Kidney epithelial cell (primary cell): ENCODE results near the gene DIP2C. TPM values are rescaled to one million over a fixed set of nuclear protein-coding genes. Genes with fewer than 3 reads are reported as not detected.

Experiments used
- DNase-seq: peaks from one replicate; pipeline ENCODE4 v3.0.0-alpha.2; 2010; ENCODE audit warnings: low read depth
- H3K27me3 ChIP-seq: 2 replicates; pipeline ENCODE4 v1.6.0; 2011; ENCODE audit warnings: low read length; ENCODE audit not compliant: control insufficient read depth, insufficient read depth
- H3K36me3 ChIP-seq: 2 replicates; pipeline ENCODE4 v1.5.1; 2011; ENCODE audit warnings: low read length; ENCODE audit not compliant: control insufficient read depth, insufficient read depth
- H3K4me3 ChIP-seq: 2 replicates; pipeline ENCODE4 v1.5.1; 2011; ENCODE audit warnings: low read depth, mild to moderate bottlenecking, control low read depth, low read length
- CTCF ChIP-seq: IDR thresholded peaks from 2 replicates; pipeline ENCODE4 v1.5.1; 2011; ENCODE audit warnings: mild to moderate bottlenecking, moderate library complexity, low read length, control low read depth, inconsistent platforms; ENCODE audit not compliant: insufficient read depth, poor library complexity, severe bottlenecking
- total RNA-seq: library from RNA; depleted of rRNA; stranded (reverse); fragments of >200 nt; gene quantifications from 2 replicates; pipeline ENCODE4 v1.2.3, GENCODE V29; 2015

DIP2C gene
- total RNA-seq, 1 donor from 2014 or later = 19.2 TPM

- no peaks in the 10 kb centered on the region for H3K27me3 ChIP-seq
- H3K36me3 ChIP-seq = no peaks in the 10 kb centered on the region
- no peak overlapping the region for H3K4me3 ChIP-seq
- TF ChIP-seq CTCF = no peak
- DNase-seq = no peak
Observed at GRCh38 chr10:609868-610545, 79.5 kb downstream of the DIP2C start.

GRCh38 chr10:609262-609658 lies 80.2 kb downstream of the DIP2C start:
- no peak overlapping the region for H3K4me3 ChIP-seq
- H3K36me3 ChIP-seq = no peaks in the 10 kb centered on the region
- DNase-seq = no peak
- TF ChIP-seq CTCF = no peak
- no peaks in the 10 kb centered on the region for H3K27me3 ChIP-seq

- TF ChIP-seq CTCF = no peak
- H3K4me3 ChIP-seq = no peak overlapping the region
- H3K36me3 ChIP-seq = no peaks in the 10 kb centered on the region
- DNase-seq = no peak
- H3K27me3 ChIP-seq = no peaks in the 10 kb centered on the region
Observed at GRCh38 chr10:608331-609261, 80.9 kb downstream of the DIP2C start.

GRCh38 chr10:607545-608185 lies 81.8 kb downstream of the DIP2C start:
- Histone ChIP-seq H3K27me3 (no peaks in the 10 kb centered on the region), H3K36me3 (no peaks in the 10 kb centered on the region), H3K4me3 (no peak overlapping the region)
- no peak for TF ChIP-seq CTCF
- DNase-seq = no peak

- TF ChIP-seq CTCF = no peak
- Histone ChIP-seq H3K27me3 (no peaks in the 10 kb centered on the region), H3K4me3 (no peak overlapping the region), H3K36me3 (no peaks in the 10 kb centered on the region)
- DNase-seq = no peak
Observed at GRCh38 chr10:606762-607544, 82.5 kb downstream of the DIP2C start.
